CD4-positive, alpha-beta T cell treated with Interleukin-6 at 100 ng/mL for 8 hours (primary cell): ENCODE data around the gene HIVEP2.

Experiments
- DNase-seq: peaks from one replicate; pipeline ENCODE4 v3.0.0-alpha.2; 2020; ENCODE audit warnings: mixed read lengths, low spot score

Gene HIVEP2

DNA sequence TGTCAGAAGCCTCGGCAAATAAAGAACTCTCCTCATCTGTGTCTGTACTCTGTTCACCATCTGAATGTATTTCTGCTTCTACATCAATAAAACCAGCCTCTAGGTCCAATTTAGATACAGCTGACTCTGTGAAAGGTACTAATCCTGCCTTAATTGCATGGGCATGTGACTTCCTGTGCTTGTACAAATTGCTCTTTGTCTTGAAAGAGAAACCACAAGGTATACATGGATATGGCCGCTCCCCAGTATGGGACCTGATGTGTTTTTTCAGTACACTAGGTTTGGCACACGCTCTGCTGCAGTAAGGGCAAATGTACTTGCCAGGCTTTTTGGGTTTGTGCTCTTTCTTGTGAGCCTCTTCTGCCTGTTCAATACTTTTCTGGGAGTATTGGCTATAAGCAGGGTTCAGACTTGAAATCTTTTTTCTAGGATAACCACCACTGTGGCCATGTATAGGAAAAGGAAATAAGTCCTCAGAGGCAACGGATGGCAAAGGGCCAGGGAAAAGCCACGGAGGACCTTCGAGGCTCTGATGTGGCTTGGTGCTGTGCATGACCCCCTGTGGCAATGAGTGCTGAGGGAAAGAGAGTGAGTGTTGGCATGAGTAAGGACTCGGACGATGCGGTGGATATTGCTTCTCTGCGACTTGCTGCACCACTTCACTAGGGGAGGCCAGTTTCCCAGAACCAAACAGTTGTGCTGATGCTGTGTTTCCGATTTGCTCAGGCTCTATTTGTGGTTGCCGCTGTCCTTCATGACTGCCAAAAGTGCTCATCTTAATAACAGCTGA, 170.9 kb downstream of the HIVEP2 start:
- DNase-seq, result peak; percentile 31

DNA sequence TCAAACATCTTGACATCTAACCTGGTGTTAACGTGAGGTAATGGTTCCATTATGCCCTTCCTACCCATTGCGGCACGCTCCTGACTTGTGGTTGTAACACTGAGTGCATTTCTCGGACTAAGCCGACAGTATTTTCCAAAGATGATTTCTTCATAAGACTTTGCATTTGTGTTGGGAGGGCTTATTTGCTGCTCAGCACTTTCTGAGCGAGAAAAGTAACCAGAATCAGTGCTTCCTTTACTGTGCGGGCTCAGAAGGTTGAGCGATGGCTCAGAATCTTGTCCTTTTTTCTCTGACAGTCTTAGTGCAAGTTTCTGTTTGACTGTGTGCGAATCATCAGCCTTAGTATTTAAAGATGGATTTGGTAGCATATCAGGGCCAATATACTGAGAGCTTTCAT, 171.7 kb downstream of the HIVEP2 start:
- no peak for DNase-seq

DNA sequence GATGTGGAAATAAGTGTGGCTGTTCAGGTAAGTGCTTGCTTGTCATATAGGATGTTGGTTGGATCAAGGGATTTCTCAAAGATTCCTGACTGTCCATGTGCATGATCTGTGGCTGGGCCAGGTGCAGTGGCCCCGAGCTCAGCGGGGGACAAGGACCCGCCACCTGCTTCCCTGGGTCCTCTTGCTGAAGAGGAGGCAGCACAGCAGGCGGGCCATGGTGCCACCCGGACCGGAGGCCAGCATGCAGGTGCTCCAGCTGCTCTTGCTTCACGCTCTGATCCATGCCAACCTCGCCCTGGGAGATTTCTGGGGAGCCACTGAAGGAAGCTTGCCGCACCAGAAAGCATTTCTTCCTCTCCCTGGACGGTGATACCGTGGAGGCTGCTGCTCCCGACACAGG, 173.8 kb downstream of the HIVEP2 start:
- DNase-seq, result no peak

DNA sequence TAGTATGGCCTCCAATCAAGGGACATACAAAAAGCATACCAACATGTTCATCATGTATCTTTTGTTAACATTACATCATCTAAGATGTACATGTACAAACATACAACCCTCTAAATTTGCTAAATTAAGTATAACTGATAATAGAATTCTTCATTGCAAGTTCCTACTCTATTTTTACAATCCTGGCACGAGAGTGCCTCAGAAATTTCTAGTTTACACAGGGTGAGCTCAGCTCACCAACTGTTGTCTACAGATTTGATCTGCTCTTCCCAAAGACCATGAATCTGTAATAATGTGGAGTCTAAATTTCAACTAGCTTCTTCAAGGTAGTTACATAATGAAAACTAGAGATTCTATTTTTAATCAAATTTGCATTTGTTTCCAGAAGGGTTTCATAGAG, 179.7 kb downstream of the HIVEP2 start:
- no peak for DNase-seq

DNA sequence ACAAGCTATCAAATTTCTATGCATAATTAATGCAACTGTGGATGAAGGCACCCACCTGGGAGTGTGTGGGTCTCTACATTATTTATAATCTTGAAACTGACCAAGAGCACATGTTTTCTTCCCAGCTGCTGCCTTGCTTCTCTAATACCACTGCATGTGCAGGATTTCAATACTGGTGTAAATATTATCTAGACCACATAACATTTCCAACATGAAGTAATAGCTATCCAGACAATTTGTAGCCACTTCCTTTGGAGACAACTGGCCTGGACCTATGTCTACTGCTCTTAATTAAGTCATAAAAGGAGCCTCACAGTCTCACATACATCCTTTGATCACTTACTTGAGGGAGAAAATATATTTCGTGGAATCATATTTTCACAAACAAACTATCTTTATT, 180.7 kb downstream of the HIVEP2 start:
- no peak for DNase-seq

DNA sequence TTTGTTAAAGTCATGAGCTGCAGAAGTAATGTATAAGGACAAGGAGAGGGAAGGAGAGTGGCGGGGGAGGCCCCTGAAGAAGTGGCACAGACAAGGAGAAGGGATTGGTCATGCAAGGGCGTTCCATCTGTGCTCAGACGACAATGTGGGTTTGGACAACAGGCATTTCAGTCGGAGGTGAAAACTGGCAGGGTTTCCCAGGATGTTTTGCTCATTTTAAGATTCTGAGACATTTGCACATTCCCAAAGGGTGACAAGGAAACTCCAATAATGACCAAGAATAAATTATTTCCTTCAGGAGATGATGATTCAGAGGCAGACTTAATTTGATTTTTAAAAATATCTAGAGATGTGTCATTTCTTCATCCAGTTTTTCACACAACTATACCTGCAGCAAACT, 181.8 kb downstream of the HIVEP2 start:
- DNase-seq, result no peak

DNA sequence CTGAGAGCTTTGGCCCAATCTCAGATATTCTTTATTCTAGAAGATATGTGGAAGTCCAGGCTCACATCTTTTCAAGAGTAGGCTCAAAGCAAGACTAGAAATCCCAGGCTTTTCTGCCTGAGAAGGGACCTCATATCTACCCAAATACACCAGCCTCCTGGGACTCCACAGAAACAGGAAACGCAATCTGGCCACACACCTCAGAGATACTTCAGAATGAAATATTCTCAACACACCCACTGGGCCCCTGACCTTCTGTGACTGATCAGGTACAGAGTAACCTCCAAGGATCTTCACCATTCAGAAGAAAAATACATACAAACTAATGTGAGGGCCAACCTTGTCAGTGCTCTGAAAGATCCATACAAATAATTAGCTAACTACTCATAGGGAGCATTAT, 183.2 kb downstream of the HIVEP2 start:
- no peak for DNase-seq

DNA sequence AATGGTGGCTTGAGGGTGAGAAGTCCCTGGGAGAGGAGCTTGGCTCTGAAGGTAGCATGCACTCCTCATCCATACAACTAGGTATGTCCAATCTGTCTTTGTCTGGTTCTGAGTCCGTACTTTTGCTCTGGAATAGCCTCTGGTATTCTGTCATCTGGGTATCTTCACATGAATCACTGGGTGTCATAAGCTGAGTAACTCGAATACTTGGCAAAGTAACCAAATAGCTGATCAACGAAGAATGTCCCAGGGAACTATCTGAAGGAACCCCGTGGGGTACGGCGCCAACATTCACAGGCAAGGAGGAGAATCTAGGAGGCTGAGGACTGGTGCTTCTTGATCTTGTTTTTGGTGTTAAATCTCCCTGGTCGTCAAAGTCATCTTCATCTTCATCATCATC, 184.8 kb downstream of the HIVEP2 start:
- DNase-seq, result no peak

DNA sequence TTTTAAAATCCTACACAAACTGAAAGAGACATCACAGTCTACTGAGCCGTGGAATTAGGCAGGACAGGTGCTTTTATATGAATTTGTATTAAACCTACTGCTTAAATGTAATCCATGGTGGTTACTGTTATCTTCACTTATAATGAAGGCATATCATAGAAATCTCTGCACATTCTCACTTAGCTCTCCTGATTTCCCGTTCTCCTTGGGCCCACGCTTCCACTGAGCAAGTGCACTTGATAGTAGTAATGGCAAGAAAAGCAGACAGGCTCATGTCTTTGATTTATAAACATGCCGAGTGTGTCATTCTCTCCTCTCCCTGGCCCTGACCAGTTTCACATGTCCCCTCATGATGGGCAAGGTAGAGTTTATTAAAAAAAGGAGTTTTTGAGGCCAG, 186.3 kb downstream of the HIVEP2 start:
- DNase-seq, result no peak

DNA sequence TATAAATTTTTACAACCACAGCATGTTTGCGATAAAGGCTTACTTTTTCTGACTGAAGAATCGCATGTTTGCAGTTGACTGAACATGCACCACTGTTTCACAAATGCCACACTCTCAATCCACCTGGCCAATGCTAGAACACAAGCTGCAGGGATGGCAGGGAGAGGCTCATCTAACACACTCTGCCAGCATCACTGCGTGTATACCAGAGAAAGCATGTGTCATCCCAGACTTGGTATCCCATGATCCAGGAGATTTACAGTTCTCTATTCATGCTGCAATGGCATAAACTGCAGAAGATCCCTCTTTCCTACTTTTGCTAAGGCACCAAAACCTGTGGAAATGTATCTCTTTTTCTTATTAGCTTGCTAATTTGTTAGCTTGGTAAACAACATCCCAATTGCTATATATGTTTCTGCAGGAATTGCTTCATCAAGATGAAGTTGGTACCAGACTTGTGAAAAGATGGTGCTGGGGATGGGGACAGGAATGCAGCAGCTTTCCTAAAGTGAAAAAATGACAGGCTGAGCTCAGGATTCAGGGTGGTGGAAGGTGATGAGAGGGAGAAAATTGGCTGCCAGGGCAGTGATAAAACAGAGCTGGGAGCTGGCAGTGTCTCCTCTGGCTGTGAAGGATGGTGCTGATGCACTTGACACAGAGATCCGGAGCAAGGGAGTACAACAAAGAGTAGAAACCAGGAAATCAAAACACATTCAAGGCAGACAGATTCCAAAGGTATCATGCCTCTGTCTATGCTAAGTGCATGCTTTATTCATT, 186.9 kb downstream of the HIVEP2 start:
- no peak for DNase-seq

DNA sequence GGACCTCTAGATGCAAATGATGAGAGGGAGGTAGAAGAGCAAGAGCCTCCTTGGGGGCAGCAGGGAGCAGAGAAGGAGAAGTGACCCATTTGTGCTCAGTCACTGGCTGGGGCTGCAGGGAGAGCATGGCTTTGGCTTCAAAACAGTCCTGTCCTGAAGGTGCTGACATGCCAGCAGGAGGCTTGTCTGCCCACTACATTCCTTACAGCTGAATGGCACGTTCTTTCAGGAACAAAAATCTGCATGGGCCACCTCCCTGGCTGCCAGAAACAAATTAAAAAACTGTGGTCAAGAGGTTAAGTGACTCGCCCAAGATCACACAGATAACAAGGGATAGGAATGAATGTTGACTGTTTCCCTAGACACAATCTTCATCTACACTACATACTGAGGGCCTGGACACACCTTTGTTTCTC, 188.8 kb downstream of the HIVEP2 start:
- DNase-seq, result no peak

DNA sequence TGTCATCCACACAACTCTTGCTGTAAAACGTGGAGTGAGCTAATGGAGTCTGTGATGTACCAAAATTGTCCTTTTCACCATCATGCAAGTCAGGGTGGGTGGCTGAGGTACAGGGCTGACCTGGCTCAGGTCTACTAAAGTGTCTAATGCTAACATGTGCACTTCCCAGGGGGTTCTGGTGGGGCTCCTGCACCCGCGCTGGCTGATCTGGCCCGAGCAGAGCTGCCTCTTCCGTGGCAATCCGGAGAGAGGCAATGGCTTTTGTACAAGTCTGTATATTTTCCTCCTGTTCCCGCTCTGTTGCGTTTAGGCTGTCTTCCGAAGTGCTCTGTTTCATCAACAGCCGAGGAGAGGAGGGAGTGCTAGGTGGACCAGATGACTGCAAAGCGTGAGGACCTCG, 191.8 kb downstream of the HIVEP2 start:
- no peak for DNase-seq

DNA sequence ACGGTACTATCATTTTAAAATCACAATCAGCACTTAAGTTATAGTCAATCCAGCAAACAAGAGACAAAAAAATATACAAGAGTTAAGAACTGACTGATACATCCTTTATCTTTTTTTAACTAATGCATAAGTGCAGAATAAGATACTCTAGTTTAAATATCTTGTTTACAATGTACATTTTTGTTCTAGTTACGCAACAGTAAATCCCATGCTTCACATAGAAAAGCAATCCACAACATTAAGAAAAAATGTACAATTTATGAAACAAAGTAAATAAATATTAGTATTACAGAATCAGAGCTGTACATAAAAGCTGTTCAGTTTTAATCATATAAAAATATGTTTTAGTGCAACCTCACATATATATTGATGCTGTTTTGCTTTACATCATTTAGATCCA, 192.6 kb downstream of the HIVEP2 start:
- no peak for DNase-seq

DNA sequence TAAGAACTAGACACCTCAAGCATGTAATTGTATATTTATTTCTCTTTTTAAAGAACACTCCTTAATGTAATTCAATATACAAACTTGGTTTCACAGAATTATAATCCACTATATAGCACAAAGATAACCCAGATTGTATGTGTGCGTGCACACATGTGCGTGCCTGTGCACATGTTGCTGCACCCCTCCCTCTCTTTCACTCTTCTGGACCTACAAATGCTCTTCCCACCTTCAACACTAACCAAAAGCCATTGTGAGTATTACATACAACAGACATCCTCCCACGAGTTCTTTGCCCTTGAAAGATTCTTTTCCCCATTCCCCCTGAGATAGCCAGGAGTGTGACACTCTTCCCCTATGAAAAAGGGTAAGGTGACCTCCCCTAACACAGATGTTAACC, 193.5 kb downstream of the HIVEP2 start:
- DNase-seq, result no peak

DNA sequence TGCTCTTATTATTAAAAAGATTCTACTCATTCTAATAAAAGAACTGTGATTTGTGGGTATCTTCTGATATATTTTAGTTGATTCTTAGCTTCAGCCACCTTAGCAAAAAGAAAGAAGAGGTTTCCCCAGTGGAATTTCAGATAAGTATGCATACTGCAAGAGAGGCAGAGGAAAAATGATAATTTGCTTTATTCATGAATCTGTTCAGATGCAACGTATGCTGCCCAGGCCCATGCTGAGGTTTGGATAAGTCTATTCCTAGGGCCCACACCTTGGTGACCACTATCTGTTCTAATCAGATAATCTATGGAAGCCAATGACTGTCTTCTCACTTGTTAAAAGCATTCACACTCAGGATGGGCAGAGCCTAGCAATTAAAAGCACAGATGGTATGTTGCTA, 194.0 kb downstream of the HIVEP2 start:
- DNase-seq, result no peak

DNA sequence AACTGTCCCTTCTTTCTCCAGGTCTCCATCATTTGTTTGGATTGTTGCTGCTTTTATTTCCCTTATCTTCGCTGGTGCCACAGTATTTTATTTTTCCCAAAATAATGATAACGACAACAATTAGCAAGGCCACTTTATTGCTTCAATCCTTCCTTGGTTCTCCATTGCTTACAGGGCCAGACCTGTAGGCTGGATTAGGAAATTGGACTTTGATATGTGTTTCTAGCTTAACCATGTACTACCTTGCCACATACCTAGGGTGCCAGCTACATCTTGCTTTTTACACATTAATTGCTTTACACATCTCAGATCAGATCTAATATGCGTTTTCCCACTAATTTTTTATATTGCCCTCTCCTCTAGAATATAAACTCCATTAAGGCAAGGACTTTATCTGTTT, 195.4 kb downstream of the HIVEP2 start:
- no peak for DNase-seq

DNA sequence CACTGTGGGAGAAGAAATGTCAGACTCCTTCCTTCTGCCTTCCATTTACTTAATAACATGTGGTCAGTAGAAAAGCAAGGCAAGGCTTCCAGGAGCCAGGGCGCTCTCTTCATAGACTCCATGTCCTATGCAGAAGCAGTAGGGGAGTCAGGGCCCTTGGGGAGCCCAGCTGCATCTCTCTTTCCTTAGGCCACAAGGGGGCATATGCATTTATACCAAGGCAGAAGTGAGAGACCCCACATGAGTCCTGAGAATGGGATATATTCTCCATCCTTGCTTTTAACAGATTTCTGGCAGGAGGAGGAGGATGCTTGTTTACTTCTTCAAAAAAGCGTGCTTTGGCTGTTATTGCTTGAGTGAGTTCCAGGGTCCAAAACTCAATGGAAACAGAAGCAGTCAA, 198.5 kb downstream of the HIVEP2 start:
- peak; percentile 30 for DNase-seq

DNA sequence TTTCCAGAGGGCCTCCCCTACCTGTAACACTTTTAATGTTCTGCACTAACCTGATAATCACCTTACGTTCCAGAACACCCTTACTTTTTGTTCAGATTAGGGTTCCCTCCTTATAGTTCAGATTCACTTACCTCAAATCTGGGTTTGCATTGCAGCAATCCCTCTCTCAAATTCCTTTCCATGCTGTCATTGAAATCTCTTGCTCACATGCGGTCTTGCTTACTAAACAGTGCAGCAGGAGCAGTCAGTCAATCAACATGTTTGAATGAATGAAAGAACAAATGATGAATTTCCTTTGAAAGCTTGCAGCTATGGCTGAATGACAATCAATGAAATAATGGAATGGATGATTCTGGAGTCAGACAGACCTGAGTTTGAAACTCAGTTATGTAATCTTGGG, 200.1 kb downstream of the HIVEP2 start:
- DNase-seq, result no peak

DNA sequence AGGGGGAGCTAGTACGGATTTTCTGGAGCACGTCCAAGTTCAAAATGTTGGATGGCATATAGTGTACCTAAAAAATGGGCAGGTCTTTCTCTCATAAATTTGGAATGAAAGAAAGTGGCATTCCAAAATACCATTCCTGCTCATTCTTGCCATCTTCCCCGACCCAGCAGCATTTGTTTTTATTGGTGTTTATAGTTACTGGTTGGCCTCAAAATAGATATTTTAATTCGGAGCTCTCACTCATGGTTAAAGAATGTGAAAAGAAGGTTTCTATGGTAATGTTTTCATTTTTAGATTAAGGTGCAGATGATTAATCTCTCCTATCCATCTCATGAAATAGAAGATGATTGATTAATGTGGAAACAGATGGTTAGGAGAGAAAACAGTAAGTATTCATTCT, 204.5 kb downstream of the HIVEP2 start:
- DNase-seq, result no peak

DNA sequence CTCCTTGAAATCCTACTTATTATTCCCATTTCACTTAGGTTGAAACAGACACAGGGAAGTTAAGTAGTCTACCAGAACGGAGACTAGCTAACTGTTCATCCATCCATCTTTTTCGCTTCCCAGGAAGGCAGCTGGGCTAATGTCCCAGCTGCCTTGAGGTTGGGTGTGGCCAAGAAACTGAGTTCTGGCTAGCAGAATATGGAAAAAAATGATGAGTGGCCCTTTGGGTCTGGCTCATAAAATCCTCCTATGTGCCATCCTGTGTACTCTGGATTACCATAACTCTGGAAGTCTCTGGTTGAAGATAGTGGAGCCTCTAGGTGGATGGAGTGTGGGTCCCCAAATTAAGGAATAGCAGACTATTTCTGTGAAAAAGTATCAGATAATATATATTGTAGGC, 206.2 kb downstream of the HIVEP2 start:
- DNase-seq, result no peak

DNA sequence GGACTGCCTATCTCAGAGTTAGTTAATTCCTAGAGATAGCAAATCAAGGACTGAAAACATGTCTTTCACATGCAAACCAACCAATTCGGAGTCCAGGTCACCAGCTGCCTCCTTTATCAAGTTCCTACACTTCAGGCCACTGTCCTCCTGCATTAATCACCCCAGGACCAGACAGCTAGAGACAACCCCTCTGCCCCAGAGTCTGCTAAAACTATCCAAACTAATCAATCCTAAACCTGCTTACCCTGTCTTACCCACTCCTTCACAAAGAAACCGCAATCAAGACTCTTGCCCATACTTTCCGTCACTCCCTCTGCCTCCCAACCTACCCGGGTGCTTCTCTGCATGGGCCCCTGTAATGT, 207.0 kb downstream of the HIVEP2 start:
- DNase-seq, result no peak

DNA sequence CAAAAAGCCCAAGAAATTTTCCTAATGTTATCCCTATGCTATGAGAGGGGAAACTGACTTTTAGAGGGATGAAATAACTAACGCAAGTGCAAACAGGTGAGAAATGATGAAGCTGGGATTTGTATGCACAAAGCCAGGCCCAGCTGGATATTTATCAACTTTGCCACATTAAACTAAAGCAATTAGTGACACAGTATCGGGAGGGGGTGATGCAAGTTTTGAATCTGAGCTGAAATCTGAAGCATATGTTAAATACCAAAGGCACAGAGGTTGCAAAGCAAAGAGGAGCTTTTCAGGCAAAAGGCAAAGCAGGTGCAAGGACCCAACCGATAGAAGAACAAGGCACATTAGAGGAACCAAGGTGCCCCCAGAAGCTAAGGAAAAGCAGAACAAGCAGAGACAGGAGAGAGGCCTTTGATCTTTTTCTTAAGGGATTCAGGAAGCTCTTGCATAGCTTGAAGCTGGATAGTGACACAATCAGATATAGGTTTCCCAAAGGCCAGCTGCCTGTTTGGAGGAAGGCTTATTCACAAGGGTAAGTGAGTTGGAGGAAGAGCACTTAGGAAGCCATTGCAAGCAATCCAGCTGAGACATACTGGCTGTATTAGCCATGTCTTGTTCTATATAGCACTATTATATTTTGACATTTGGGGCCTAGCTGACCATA, 207.5 kb downstream of the HIVEP2 start:
- no peak for DNase-seq

DNA sequence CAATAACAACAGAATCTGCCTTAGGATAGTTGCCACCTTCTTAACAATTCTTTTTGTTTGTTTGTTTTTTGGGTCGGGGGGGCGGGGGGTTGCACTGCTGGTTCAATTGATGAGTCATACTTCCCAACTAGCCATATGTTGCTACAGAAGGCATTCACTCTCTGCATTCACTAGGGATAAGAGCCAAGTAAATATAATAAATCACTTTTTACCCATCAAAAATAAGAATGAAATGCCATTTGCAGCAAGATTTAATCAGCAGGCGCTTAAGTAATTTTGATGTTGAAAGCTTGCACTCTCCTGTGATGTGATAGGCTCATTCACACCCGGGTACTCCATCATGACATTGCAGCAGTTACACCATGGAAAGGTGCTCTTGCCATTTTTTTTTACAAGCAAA, 209.8 kb downstream of the HIVEP2 start:
- DNase-seq, result no peak
